HepG2 (cell line): Measurements from ENCODE around the gene SMO. TPM values are rescaled to one million over a fixed set of nuclear protein-coding genes. Genes with fewer than 3 reads are reported as not detected.

Experiments
- ATF1 ChIP-seq: IDR thresholded peaks from 2 replicates; pipeline ENCODE4 v1.6.1; 2016; ENCODE audit warnings: mild to moderate bottlenecking, control low read depth
- ATF2 ChIP-seq: sonication (generic); formaldehyde crosslinking; IDR thresholded peaks from 2 replicates; pipeline ENCODE4 v1.4.0; 2020; ENCODE audit warnings: missing genetic modification reagents
- ATF7-NPFF ChIP-seq: sonication (generic); formaldehyde crosslinking; IDR thresholded peaks from 2 replicates; pipeline ENCODE4 v1.8.1; 2023; ENCODE audit warnings: mild to moderate bottlenecking, low read depth, missing genetic modification reagents, moderate library complexity
- ATM ChIP-seq: fragments of 450-650 bp; IDR thresholded peaks from 2 replicates; pipeline ENCODE4 v1.7.1; 2017; ENCODE audit warnings: mild to moderate bottlenecking, borderline replicate concordance
- CEBPG ChIP-seq: IDR thresholded peaks from 2 replicates; pipeline ENCODE4 v1.6.1; 2016
- CHD4 ChIP-seq: fragments of 200-600 bp; sonication (generic); IDR thresholded peaks from 2 replicates; pipeline ENCODE4 v1.7.0; 2017; ENCODE audit warnings: mild to moderate bottlenecking, low read length, borderline replicate concordance
- FOXK2 ChIP-seq: fragments of 450-650 bp; IDR thresholded peaks from 2 replicates; pipeline ENCODE4 v1.6.1; 2016
- HMGA1 ChIP-seq: sonication (generic); formaldehyde crosslinking; conservative IDR thresholded peaks from 2 replicates; pipeline ENCODE4 v1.4.0; 2020; ENCODE audit warnings: missing genetic modification reagents
- HNRNPK ChIP-seq: fragments of 200-400 bp; formaldehyde crosslinking; IDR thresholded peaks from 2 replicates; pipeline ENCODE4 v1.6.1; 2018; ENCODE audit warnings: low read length, low read depth, moderate library complexity, mild to moderate bottlenecking; ENCODE audit not compliant: poor library complexity, severe bottlenecking
- HNRNPUL1 ChIP-seq: fragments of 200-400 bp; formaldehyde crosslinking; IDR thresholded peaks from 2 replicates; pipeline ENCODE4 v1.6.1; 2017; ENCODE audit warnings: low read depth, mild to moderate bottlenecking, low read length, moderate library complexity
- KMT2A ChIP-seq: sonication (generic); formaldehyde crosslinking; IDR thresholded peaks from 2 replicates; pipeline ENCODE4 v1.4.0; 2020; ENCODE audit warnings: missing genetic modification reagents
- MATR3 ChIP-seq: sonication (generic); formaldehyde crosslinking; IDR thresholded peaks from 2 replicates; pipeline ENCODE4 v1.4.0; 2020; ENCODE audit warnings: missing genetic modification reagents
- MED13 ChIP-seq: sonication (generic); formaldehyde crosslinking; IDR thresholded peaks from 2 replicates; pipeline ENCODE4 v1.5.0; 2020; ENCODE audit warnings: missing genetic modification reagents
- MXD4 ChIP-seq: IDR thresholded peaks from 2 replicates; pipeline ENCODE4 v1.6.1; 2016; ENCODE audit warnings: mild to moderate bottlenecking, missing biosample characterization, missing genetic modification reagents
- NKX3-1 ChIP-seq: sonication (generic); formaldehyde crosslinking; IDR thresholded peaks from 2 replicates; pipeline ENCODE4 v1.5.0; 2020; ENCODE audit warnings: missing genetic modification reagents
- NRL ChIP-seq: sonication (generic); formaldehyde crosslinking; IDR thresholded peaks from 2 replicates; pipeline ENCODE4 v1.5.0; 2020; ENCODE audit warnings: missing genetic modification reagents, mild to moderate bottlenecking, moderate library complexity, borderline replicate concordance
- PRPF4 ChIP-seq: fragments of 200-400 bp; formaldehyde crosslinking; IDR thresholded peaks from 2 replicates; pipeline ENCODE4 v1.6.1; 2016; ENCODE audit warnings: low read length, low read depth; ENCODE audit not compliant: poor library complexity, severe bottlenecking
- RARG ChIP-seq: sonication (generic); formaldehyde crosslinking; IDR thresholded peaks from 2 replicates; pipeline ENCODE4 v1.4.0; 2020; ENCODE audit warnings: low read depth, mild to moderate bottlenecking, missing genetic modification reagents
- SNAPC5 ChIP-seq: sonication (generic); formaldehyde crosslinking; IDR thresholded peaks from 2 replicates; pipeline ENCODE4 v1.8.1; 2023; ENCODE audit warnings: mild to moderate bottlenecking, missing genetic modification reagents, borderline replicate concordance
- SNRNP70 ChIP-seq: fragments of 200-400 bp; formaldehyde crosslinking; IDR thresholded peaks from 2 replicates; pipeline ENCODE4 v1.6.1; 2017; ENCODE audit warnings: mild to moderate bottlenecking, low read depth, low read length, moderate library complexity
- SP1 ChIP-seq, 2 experiments: fragments of 450-650 bp in 1 of 2; sonication (generic) in 1 of 2; formaldehyde crosslinking in 1 of 2; IDR thresholded peaks; 2 replicates each; pipeline versions ENCODE4 v1.4.0 to v1.6.1; 2016 to 2020; ENCODE audit warnings: missing genetic modification reagents in 1 of 2
- SRSF1 ChIP-seq: fragments of 200-400 bp; formaldehyde crosslinking; optimal IDR thresholded peaks from 2 replicates; pipeline ENCODE3; 2017; ENCODE audit warnings: mild to moderate bottlenecking, low read depth, low read length, moderate library complexity
- U2AF1 ChIP-seq: fragments of 200-400 bp; formaldehyde crosslinking; optimal IDR thresholded peaks from 2 replicates; pipeline ENCODE3; 2017; ENCODE audit warnings: mild to moderate bottlenecking, low read depth, low read length
- ZBTB1 ChIP-seq: sonication (generic); formaldehyde crosslinking; IDR thresholded peaks from 2 replicates; pipeline ENCODE4 v1.4.0; 2020; ENCODE audit warnings: missing genetic modification reagents, borderline replicate concordance
- ZBTB38 ChIP-seq: sonication (generic); formaldehyde crosslinking; IDR thresholded peaks from 2 replicates; pipeline ENCODE4 v1.5.1; 2020; ENCODE audit warnings: mild to moderate bottlenecking, missing genetic modification reagents
- ZFP62 ChIP-seq: sonication (generic); formaldehyde crosslinking; IDR thresholded peaks from 2 replicates; pipeline ENCODE4 v1.4.0; 2020; ENCODE audit warnings: missing genetic modification reagents
- ZNF143 ChIP-seq: sonication (generic); formaldehyde crosslinking; IDR thresholded peaks from 2 replicates; pipeline ENCODE4 v1.4.0; 2020; ENCODE audit warnings: missing genetic modification reagents
- ZNF234 ChIP-seq: sonication (generic); formaldehyde crosslinking; conservative IDR thresholded peaks from 2 replicates; pipeline ENCODE4 v1.5.1; 2020; ENCODE audit warnings: mild to moderate bottlenecking, missing genetic modification reagents
- ZNF543 ChIP-seq: sonication (generic); formaldehyde crosslinking; IDR thresholded peaks from 2 replicates; pipeline ENCODE4 v1.4.0; 2020; ENCODE audit warnings: mild to moderate bottlenecking, missing genetic modification reagents
- ZNF557 ChIP-seq: sonication (generic); formaldehyde crosslinking; IDR thresholded peaks from 2 replicates; pipeline ENCODE4 v1.4.0; 2020; ENCODE audit warnings: missing genetic modification reagents
- ZNF607 ChIP-seq: sonication (generic); formaldehyde crosslinking; IDR thresholded peaks from 2 replicates; pipeline ENCODE4 v1.5.1; 2020; ENCODE audit warnings: missing genetic modification reagents, mild to moderate bottlenecking, borderline replicate concordance
- ZSCAN25 ChIP-seq: sonication (generic); formaldehyde crosslinking; IDR thresholded peaks from 2 replicates; pipeline ENCODE4 v1.8.0; 2022; ENCODE audit warnings: mild to moderate bottlenecking, missing genetic modification reagents
- polyA plus RNA-seq, 8 experiments: library from polyadenylated mRNA; depleted of rRNA in 3 of 8; stranded (reverse) in 7 of 8; unstranded in 1 of 8; fragments of >200 nt; fragmentation: Illumina TruSeq in 4 of 8; extraction: Trizol in 4 of 8; gene quantifications; 2 replicates each; pipeline versions ENCODE4 v1.2.1 to v1.2.3, GENCODE V29; 2011 to 2016; ENCODE audit warnings: low read depth in 4 of 8, missing spikeins in 1 of 8, mixed read lengths in 1 of 8; ENCODE audit not compliant: insufficient read depth in 1 of 8
- total RNA-seq, 5 experiments: library from RNA; depleted of rRNA; stranded (reverse); fragments of >200 nt; fragmentation: Illumina TruSeq; extraction: Trizol; gene quantifications; 2 replicates each; pipeline ENCODE4 v1.2.3, GENCODE V29; 2016; ENCODE audit warnings: low read depth in 1 of 5

SMO gene
- total and polyA plus RNA-seq, 2 of the 13 experiments (the other 11 are each of a cell fraction or from before 2014, with no cell fraction given), result 23.8 to 32.3 TPM

GRCh38 chr7:129224251-129225205 lies 36.1 kb downstream of the SMO start, which contains the start of gene AHCYL2 (continued):
- TF ChIP-seq HNRNPUL1 (no peak), RARG (CRISPR knock-in tag) (no peak), PRPF4 (no peak), MXD4 (CRISPR knock-in tag) (no peak), MATR3 (CRISPR knock-in tag) (no peak), NRL (CRISPR knock-in tag) (no peak), ZBTB38 (CRISPR knock-in tag) (peak; percentile 24; the same call in 1 of the 2 replicates), ZBTB1 (CRISPR knock-in tag) (no peak), ZNF543 (0 out of 2 replicates have a peak, but pooled peaks have one; percentile 10), ZSCAN25 (CRISPR knock-in tag) (no peak), NKX3-1 (CRISPR knock-in tag) (no peak), ATF7-NPFF (peak; percentile 53; the same call in 1 of the 2 replicates), HNRNPK (peak; percentile 88), SRSF1 (no peak), SP1 (IDR thresholded peaks at IDR 0.05) (no peak), SP1 (CRISPR knock-in tag; IDR thresholded peaks at IDR 0.05) (peak; percentile 98), ZNF607 (CRISPR knock-in tag) (0 out of 2 replicates have a peak, but pooled peaks have one; percentile 56), ATF2 (CRISPR knock-in tag) (no peak), CHD4 (no peak; the same call in 1 of the 2 replicates), ZNF557 (CRISPR knock-in tag) (no peak), SNAPC5 (no peak), ATM (no peak), ZNF234 (CRISPR knock-in tag) (no peak), HMGA1 (CRISPR knock-in tag) (no peak), KMT2A (CRISPR knock-in tag) (peak; percentile 25), ATF1 (CRISPR knock-in tag) (peak; percentile 45; the same call in 1 of the 2 replicates), CEBPG (CRISPR knock-in tag) (no peak), SNRNP70 (no peak), FOXK2 (no peak), MED13 (CRISPR knock-in tag) (no peak), ZNF143 (CRISPR knock-in tag) (peak; percentile 93), ZFP62 (CRISPR knock-in tag) (no peak), U2AF1 (no peak)
